Measurements from ENCODE around the gene TMEM54.

DNA sequence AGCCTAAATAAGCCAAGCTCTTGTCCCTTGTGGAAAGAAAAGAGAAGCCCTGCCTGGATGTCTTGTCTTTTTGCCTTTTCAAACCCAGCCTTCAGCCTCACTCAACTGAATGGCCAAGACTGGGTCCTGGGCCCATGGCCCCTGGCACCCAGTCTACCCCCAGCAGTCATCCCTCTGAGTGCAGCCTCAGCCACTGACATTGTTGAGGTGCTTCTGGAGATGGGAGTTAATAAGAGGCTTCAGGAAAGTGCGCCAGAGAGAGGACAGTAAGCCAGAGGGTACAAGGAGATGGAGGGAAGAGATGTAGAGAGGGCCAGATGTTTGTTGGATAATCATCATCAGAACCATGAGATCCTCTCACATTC lies 37.3 kb downstream of the TMEM54 start:
- no peak for TF ChIP-seq ZSCAN16 (tag by site-specific recombination; IDR thresholded peaks at IDR 0.05)
- TF ChIP-seq, protein P1, sequence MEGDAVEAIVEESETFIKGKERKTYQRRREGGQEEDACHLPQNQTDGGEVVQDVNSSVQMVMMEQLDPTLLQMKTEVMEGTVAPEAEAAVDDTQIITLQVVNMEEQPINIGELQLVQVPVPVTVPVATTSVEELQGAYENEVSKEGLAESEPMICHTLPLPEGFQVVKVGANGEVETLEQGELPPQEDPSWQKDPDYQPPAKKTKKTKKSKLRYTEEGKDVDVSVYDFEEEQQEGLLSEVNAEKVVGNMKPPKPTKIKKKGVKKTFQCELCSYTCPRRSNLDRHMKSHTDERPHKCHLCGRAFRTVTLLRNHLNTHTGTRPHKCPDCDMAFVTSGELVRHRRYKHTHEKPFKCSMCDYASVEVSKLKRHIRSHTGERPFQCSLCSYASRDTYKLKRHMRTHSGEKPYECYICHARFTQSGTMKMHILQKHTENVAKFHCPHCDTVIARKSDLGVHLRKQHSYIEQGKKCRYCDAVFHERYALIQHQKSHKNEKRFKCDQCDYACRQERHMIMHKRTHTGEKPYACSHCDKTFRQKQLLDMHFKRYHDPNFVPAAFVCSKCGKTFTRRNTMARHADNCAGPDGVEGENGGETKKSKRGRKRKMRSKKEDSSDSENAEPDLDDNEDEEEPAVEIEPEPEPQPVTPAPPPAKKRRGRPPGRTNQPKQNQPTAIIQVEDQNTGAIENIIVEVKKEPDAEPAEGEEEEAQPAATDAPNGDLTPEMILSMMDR (tag by site-specific recombination; IDR thresholded peaks at IDR 0.05): no peak
- TF ChIP-seq MYNN (tag by site-specific recombination; IDR thresholded peaks at IDR 0.05; ENCODE audit: borderline replicate concordance): no peak
- TF ChIP-seq ZNF138 (tag by site-specific recombination; IDR thresholded peaks at IDR 0.05; ENCODE audit: borderline replicate concordance): no peak
- TF ChIP-seq, protein P2, sequence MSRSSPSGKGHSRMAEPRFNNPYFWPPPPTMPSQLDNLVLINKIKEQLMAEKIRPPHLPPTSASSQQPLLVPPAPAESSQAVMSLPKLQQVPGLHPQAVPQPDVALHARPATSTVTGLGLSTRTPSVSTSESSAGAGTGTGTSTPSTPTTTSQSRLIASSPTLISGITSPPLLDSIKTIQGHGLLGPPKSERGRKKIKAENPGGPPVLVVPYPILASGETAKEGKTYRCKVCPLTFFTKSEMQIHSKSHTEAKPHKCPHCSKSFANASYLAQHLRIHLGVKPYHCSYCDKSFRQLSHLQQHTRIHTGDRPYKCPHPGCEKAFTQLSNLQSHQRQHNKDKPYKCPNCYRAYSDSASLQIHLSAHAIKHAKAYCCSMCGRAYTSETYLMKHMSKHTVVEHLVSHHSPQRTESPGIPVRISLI (tag by site-specific recombination; IDR thresholded peaks at IDR 0.05): no peak
- TF ChIP-seq, protein P3, sequence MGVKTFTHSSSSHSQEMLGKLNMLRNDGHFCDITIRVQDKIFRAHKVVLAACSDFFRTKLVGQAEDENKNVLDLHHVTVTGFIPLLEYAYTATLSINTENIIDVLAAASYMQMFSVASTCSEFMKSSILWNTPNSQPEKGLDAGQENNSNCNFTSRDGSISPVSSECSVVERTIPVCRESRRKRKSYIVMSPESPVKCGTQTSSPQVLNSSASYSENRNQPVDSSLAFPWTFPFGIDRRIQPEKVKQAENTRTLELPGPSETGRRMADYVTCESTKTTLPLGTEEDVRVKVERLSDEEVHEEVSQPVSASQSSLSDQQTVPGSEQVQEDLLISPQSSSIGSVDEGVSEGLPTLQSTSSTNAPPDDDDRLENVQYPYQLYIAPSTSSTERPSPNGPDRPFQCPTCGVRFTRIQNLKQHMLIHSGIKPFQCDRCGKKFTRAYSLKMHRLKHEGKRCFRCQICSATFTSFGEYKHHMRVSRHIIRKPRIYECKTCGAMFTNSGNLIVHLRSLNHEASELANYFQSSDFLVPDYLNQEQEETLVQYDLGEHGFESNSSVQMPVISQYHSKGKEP (tag by site-specific recombination; IDR thresholded peaks at IDR 0.05): no peak
- TF ChIP-seq, protein P4, sequence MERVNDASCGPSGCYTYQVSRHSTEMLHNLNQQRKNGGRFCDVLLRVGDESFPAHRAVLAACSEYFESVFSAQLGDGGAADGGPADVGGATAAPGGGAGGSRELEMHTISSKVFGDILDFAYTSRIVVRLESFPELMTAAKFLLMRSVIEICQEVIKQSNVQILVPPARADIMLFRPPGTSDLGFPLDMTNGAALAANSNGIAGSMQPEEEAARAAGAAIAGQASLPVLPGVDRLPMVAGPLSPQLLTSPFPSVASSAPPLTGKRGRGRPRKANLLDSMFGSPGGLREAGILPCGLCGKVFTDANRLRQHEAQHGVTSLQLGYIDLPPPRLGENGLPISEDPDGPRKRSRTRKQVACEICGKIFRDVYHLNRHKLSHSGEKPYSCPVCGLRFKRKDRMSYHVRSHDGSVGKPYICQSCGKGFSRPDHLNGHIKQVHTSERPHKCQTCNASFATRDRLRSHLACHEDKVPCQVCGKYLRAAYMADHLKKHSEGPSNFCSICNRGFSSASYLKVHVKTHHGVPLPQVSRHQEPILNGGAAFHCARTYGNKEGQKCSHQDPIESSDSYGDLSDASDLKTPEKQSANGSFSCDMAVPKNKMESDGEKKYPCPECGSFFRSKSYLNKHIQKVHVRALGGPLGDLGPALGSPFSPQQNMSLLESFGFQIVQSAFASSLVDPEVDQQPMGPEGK (tag by site-specific recombination; IDR thresholded peaks at IDR 0.05): no peak
- TF ChIP-seq ZNF121 (tag by site-specific recombination; IDR thresholded peaks at IDR 0.05): no peak

Measured in HEK293 (cell line).